Erythroblast (primary cell): ENCODE measurements around the gene DNAJB8.

Experiments used
- GATA1 ChIP-seq: IDR thresholded peaks from 2 replicates; pipeline ENCODE4 v1.6.1; 2011; ENCODE audit warnings: low read depth, mild to moderate bottlenecking, control low read depth, low read length, moderate library complexity
- POLR2A ChIP-seq: IDR thresholded peaks from 2 replicates; pipeline ENCODE4 v1.6.1; 2011; ENCODE audit warnings: mild to moderate bottlenecking, low read length

DNA sequence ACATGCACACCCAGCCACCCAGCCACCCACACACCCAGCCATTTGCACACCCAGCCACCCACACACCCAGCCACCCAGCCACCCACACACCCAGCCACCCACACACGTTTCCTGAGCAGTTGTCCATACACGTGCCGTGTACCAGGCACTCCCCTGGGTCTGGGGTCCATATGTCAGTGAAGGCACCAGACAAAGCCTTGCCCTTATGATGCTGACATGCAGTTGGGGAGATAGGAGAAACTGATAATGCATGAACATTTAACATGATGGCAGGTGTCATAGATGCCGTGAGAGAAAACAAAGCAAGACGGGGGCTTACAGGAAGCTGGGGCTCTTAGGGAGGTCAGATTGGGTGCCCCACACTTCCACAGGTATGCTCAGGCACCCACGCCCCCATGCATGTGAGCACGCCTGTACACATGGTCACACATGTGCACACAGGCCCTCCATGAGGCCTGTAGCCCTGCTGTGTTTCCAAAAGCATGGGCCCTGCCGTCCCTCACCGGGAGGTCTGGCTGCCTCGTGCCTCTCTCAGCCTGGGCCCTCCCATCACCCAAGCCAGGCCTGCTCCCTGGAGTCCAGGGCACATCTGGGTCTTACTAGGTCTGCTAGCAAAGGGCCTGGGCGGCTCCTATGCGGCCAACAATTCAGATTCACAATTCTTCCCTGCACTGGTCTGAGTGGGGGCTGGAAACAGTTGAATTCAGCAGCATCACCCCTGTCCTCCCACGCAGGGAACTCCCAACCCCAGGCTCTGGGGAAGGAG, 3.6 kb upstream of the DNAJB8 start:
- no peak for TF ChIP-seq POLR2A
- TF ChIP-seq GATA1 = no peak
